HepG2 (cell line): Measurements from ENCODE around the gene AP2A2. TPM values are rescaled to one million over a fixed set of nuclear protein-coding genes. Genes with fewer than 3 reads are reported as not detected.

ENCODE experiments used
- AGO2 ChIP-seq: fragments of 200-400 bp; formaldehyde crosslinking; optimal IDR thresholded peaks from 2 replicates; pipeline ENCODE3; 2017; ENCODE audit warnings: mild to moderate bottlenecking, low read depth, low read length, moderate library complexity
- CBX5 ChIP-seq: sonication (generic); formaldehyde crosslinking; IDR thresholded peaks from 2 replicates; pipeline ENCODE4 v1.4.0; 2020; ENCODE audit warnings: missing genetic modification reagents, borderline replicate concordance
- ETV6 ChIP-seq: sonication (generic); formaldehyde crosslinking; conservative IDR thresholded peaks from 2 replicates; pipeline ENCODE4 v1.4.0; 2020; ENCODE audit warnings: missing genetic modification reagents
- KMT2B ChIP-seq: IDR thresholded peaks from 2 replicates; pipeline ENCODE4 v1.6.1; 2016; ENCODE audit warnings: missing genetic modification reagents, missing compliant biosample characterization
- MZF1 ChIP-seq: sonication (generic); formaldehyde crosslinking; IDR thresholded peaks from 2 replicates; pipeline ENCODE4 v1.8.1; 2023; ENCODE audit warnings: mild to moderate bottlenecking, missing genetic modification reagents, borderline replicate concordance
- NFE2L2 ChIP-seq: fragments of 150-350 bp; IDR thresholded peaks from 2 replicates; pipeline ENCODE4 v1.6.1; 2014; ENCODE audit warnings: low read length
- TOPORS ChIP-seq: sonication (generic); formaldehyde crosslinking; IDR thresholded peaks from 2 replicates; pipeline ENCODE4 v1.8.0; 2023; ENCODE audit warnings: mild to moderate bottlenecking, missing genetic modification reagents
- WIZ ChIP-seq: sonication (generic); formaldehyde crosslinking; IDR thresholded peaks from 2 replicates; pipeline ENCODE4 v1.5.1; 2020; ENCODE audit warnings: mild to moderate bottlenecking, missing genetic modification reagents
- ZNF616 ChIP-seq: sonication (generic); formaldehyde crosslinking; IDR thresholded peaks from 2 replicates; pipeline ENCODE4 v1.5.0; 2020; ENCODE audit warnings: low read depth, mild to moderate bottlenecking, missing genetic modification reagents
- polyA plus RNA-seq, 8 experiments: library from polyadenylated mRNA; depleted of rRNA in 3 of 8; stranded (reverse) in 7 of 8; unstranded in 1 of 8; fragments of >200 nt; fragmentation: Illumina TruSeq in 4 of 8; extraction: Trizol in 4 of 8; gene quantifications; 2 replicates each; pipeline versions ENCODE4 v1.2.1 to v1.2.3, GENCODE V29; 2011 to 2016; ENCODE audit warnings: low read depth in 4 of 8, missing spikeins in 1 of 8, mixed read lengths in 1 of 8; ENCODE audit not compliant: insufficient read depth in 1 of 8
- total RNA-seq, 5 experiments: library from RNA; depleted of rRNA; stranded (reverse); fragments of >200 nt; fragmentation: Illumina TruSeq; extraction: Trizol; gene quantifications; 2 replicates each; pipeline ENCODE4 v1.2.3, GENCODE V29; 2016; ENCODE audit warnings: low read depth in 1 of 5
- TF ChIP-seq, protein P1 (sequence below): sonication (generic); formaldehyde crosslinking; IDR thresholded peaks from 2 replicates; pipeline ENCODE4 v1.5.0; 2020; ENCODE audit warnings: missing genetic modification reagents
- TF ChIP-seq, protein P2 (sequence below): sonication (generic); formaldehyde crosslinking; IDR thresholded peaks from 2 replicates; pipeline ENCODE4 v1.5.1; 2020; ENCODE audit warnings: mild to moderate bottlenecking, moderate library complexity, missing genetic modification reagents
- TF ChIP-seq, protein P3 (sequence below), 2 experiments: fragments of 450-650 bp in 1 of 2; sonication (generic) in 1 of 2; formaldehyde crosslinking in 1 of 2; IDR thresholded peaks; 2 replicates each; pipeline versions ENCODE4 v1.6.1 to v1.8.0; 2016 to 2022; ENCODE audit warnings: antibody characterized with exemption in 1 of 2, mild to moderate bottlenecking in 1 of 2, missing genetic modification reagents in 1 of 2
- TF ChIP-seq, protein P4 (sequence below): sonication (generic); formaldehyde crosslinking; IDR thresholded peaks from 2 replicates; pipeline ENCODE4 v1.5.0; 2020; ENCODE audit warnings: mild to moderate bottlenecking, missing genetic modification reagents

AP2A2 gene
- total and polyA plus RNA-seq, 2 of the 13 experiments (the other 11 are each of a cell fraction or from before 2014, with no cell fraction given) = 25.7 to 75.7 TPM

DNA sequence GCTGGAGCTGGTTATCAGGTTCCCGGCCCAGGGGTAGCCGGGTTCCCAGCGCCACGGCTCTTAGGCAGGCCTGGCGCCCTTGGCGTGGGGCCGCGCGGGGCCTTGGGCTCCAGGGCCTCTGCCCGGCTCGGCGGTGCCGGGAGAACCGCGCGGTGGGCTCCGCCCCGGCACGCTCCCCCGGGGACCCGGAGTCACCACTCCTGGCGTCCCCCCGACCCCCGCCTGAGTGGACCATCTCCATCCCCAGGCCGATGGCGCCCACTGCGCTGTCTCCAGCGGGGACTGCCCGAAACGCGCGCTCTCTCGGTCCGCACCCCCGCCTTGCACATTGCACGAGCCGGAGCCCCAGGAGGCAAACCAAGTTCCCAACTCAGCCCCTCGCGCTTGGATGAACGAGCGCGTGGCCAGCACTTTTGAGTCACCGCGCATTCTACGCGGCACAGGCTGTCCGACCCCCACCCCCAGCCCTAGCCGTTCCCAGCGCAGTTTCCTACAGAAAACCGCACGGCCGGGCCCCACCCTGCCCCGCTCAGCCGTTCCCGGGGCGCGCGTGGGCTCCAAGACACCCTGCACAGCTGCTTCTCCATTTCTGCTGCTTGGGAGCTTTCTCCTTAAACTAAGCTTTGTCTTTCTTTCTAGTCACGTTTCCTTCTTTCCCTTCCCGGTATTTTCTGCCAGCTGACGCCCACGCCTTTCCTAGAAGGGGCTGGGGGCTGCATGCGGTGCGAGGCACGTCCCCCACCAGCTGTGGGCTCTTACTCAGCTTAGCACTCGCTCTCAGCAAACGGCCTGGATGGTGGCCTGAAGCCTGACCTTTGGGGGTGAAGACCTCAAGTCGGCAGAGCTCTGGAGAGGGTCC is 14.4 kb upstream of the AP2A2 start (continued):
- TF ChIP-seq, protein P1, sequence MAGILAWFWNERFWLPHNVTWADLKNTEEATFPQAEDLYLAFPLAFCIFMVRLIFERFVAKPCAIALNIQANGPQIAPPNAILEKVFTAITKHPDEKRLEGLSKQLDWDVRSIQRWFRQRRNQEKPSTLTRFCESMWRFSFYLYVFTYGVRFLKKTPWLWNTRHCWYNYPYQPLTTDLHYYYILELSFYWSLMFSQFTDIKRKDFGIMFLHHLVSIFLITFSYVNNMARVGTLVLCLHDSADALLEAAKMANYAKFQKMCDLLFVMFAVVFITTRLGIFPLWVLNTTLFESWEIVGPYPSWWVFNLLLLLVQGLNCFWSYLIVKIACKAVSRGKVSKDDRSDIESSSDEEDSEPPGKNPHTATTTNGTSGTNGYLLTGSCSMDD (CRISPR knock-in tag) = no peak
- no peak for TF ChIP-seq WIZ (CRISPR knock-in tag)
- TF ChIP-seq ZNF616 (CRISPR knock-in tag) = peak; percentile 25; the same call in 1 of the 2 replicates
- no peak for TF ChIP-seq MZF1 (CRISPR knock-in tag)
- TF ChIP-seq, protein P2, sequence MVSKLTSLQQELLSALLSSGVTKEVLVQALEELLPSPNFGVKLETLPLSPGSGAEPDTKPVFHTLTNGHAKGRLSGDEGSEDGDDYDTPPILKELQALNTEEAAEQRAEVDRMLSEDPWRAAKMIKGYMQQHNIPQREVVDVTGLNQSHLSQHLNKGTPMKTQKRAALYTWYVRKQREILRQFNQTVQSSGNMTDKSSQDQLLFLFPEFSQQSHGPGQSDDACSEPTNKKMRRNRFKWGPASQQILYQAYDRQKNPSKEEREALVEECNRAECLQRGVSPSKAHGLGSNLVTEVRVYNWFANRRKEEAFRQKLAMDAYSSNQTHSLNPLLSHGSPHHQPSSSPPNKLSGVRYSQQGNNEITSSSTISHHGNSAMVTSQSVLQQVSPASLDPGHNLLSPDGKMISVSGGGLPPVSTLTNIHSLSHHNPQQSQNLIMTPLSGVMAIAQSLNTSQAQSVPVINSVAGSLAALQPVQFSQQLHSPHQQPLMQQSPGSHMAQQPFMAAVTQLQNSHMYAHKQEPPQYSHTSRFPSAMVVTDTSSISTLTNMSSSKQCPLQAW (CRISPR knock-in tag) = no peak
- TF ChIP-seq KMT2B (CRISPR knock-in tag) = 0 out of 2 replicates have a peak, but pooled peaks have one; percentile 40
- TF ChIP-seq, protein P3, sequence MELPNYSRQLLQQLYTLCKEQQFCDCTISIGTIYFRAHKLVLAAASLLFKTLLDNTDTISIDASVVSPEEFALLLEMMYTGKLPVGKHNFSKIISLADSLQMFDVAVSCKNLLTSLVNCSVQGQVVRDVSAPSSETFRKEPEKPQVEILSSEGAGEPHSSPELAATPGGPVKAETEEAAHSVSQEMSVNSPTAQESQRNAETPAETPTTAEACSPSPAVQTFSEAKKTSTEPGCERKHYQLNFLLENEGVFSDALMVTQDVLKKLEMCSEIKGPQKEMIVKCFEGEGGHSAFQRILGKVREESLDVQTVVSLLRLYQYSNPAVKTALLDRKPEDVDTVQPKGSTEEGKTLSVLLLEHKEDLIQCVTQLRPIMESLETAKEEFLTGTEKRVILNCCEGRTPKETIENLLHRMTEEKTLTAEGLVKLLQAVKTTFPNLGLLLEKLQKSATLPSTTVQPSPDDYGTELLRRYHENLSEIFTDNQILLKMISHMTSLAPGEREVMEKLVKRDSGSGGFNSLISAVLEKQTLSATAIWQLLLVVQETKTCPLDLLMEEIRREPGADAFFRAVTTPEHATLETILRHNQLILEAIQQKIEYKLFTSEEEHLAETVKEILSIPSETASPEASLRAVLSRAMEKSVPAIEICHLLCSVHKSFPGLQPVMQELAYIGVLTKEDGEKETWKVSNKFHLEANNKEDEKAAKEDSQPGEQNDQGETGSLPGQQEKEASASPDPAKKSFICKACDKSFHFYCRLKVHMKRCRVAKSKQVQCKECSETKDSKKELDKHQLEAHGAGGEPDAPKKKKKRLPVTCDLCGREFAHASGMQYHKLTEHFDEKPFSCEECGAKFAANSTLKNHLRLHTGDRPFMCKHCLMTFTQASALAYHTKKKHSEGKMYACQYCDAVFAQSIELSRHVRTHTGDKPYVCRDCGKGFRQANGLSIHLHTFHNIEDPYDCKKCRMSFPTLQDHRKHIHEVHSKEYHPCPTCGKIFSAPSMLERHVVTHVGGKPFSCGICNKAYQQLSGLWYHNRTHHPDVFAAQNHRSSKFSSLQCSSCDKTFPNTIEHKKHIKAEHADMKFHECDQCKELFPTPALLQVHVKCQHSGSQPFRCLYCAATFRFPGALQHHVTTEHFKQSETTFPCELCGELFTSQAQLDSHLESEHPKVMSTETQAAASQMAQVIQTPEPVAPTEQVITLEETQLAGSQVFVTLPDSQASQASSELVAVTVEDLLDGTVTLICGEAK (IDR thresholded peaks at IDR 0.05) = no peak
- TF ChIP-seq, protein P3 (CRISPR knock-in tag; IDR thresholded peaks at IDR 0.05) = peak; percentile 4; the same call in 1 of the 2 replicates
- TF ChIP-seq TOPORS (CRISPR knock-in tag) = no peak
- TF ChIP-seq AGO2 = peak; percentile 62
- TF ChIP-seq CBX5 (CRISPR knock-in tag) = no peak
- no peak for TF ChIP-seq ETV6 (CRISPR knock-in tag)
- no peak for TF ChIP-seq NFE2L2
- TF ChIP-seq, protein P4, sequence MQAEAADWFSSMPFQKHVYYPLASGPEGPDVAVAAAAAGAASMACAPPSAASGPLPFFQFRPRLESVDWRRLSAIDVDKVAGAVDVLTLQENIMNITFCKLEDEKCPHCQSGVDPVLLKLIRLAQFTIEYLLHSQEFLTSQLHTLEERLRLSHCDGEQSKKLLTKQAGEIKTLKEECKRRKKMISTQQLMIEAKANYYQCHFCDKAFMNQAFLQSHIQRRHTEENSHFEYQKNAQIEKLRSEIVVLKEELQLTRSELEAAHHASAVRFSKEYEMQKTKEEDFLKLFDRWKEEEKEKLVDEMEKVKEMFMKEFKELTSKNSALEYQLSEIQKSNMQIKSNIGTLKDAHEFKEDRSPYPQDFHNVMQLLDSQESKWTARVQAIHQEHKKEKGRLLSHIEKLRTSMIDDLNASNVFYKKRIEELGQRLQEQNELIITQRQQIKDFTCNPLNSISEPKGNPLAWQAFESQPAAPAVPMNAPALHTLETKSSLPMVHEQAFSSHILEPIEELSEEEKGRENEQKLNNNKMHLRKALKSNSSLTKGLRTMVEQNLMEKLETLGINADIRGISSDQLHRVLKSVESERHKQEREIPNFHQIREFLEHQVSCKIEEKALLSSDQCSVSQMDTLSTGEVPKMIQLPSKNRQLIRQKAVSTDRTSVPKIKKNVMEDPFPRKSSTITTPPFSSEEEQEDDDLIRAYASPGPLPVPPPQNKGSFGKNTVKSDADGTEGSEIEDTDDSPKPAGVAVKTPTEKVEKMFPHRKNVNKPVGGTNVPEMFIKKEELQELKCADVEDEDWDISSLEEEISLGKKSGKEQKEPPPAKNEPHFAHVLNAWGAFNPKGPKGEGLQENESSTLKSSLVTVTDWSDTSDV = 0 out of 2 replicates have a peak, but pooled peaks have one; percentile 41
